Activated T-helper 2 cell treated with anti-CD3 and anti-CD28 coated beads, Interferon-gamma antibody, Interleukin-2, Interleukin-4, amounts not matched to agents 10 μg/mL and 5 μg/mL and 100 μg/mL, durations not matched to agents 14 hours and 24 hours and 36 hours (primary cell): ENCODE data around the gene DBI. TPM values are rescaled to one million over a fixed set of nuclear protein-coding genes. Genes with fewer than 3 reads are reported as not detected.

Experiments used
- DNase-seq: peaks from one replicate; pipeline ENCODE4 v3.0.0; 2021; ENCODE audit warnings: low spot score
- H3K27ac Mint-ChIP-seq: one replicate; pipeline ENCODE4 v1.8.0; 2021; ENCODE audit warnings: mixed read lengths
- H3K27me3 Mint-ChIP-seq: one replicate; pipeline ENCODE4 v1.8.0; 2021; ENCODE audit warnings: low read depth, mixed read lengths
- H3K36me3 Mint-ChIP-seq: one replicate; pipeline ENCODE4 v1.8.0; 2021; ENCODE audit warnings: low read depth, mixed read lengths
- H3K4me1 Mint-ChIP-seq: one replicate; pipeline ENCODE4 v1.8.0; 2021; ENCODE audit warnings: low read depth, mixed read lengths
- H3K4me3 Mint-ChIP-seq: one replicate; pipeline ENCODE4 v1.8.0; 2021; ENCODE audit warnings: low read depth, mild to moderate bottlenecking, moderate library complexity, mixed read lengths
- H3K9me3 Mint-ChIP-seq: one replicate; pipeline ENCODE4 v1.8.0; 2021; ENCODE audit warnings: mixed read lengths
- intact Hi-C: fragments of 100-400 bp; cut with micrococcal nuclease; formaldehyde crosslinking; loops from one replicate; pipeline ENCODE4 v1.15.1; 2023
- total RNA-seq: library from RNA; stranded (reverse); gene quantifications from 2 replicates; pipeline ENCODE4 v1.2.3, GENCODE V29; 2022

Gene DBI
- total RNA-seq, 1 donor from 2014 or later: 168 TPM

GRCh38 chr2:119339562-119339923 is 27.2 kb upstream of the DBI start:
- intact Hi-C loops: no loop called here
- Mint-ChIP-seq H3K36me3 (no peaks in the 10 kb centered on the region), H3K27ac (no peak overlapping the region), H3K4me3 (no peak overlapping the region), H3K4me1 (peaks cover 16% of the 10 kb centered on the region), H3K27me3 (peaks cover 2% of the 10 kb centered on the region), H3K9me3 (no peaks in the 10 kb centered on the region)
- no peak for DNase-seq

- intact Hi-C loops: no loop called here
- Mint-ChIP-seq H3K27me3 (peaks cover 5% of the 10 kb centered on the region), H3K36me3 (no peaks in the 10 kb centered on the region), H3K27ac (no peak overlapping the region), H3K4me1 (peaks cover 16% of the 10 kb centered on the region), H3K4me3 (no peak overlapping the region), H3K9me3 (no peaks in the 10 kb centered on the region)
- no peak for DNase-seq
These were observed 25.1 kb upstream of the DBI start for GRCh38 chr2:119341684-119342083.

GRCh38 chr2:119349289-119349688 is 17.5 kb upstream of the DBI start:
- intact Hi-C loops: no loop called here
- no peaks in the 10 kb centered on the region for H3K36me3 Mint-ChIP-seq
- H3K27me3 Mint-ChIP-seq: peaks cover 5% of the 10 kb centered on the region
- no peak overlapping the region for H3K27ac Mint-ChIP-seq
- no peak overlapping the region for H3K4me3 Mint-ChIP-seq
- H3K4me1 Mint-ChIP-seq: no peaks in the 10 kb centered on the region
- DNase-seq: no peak
- H3K9me3 Mint-ChIP-seq: no peaks in the 10 kb centered on the region

- no peaks in the 10 kb centered on the region for H3K9me3 Mint-ChIP-seq
- intact Hi-C loops: no loop called here
- H3K27ac Mint-ChIP-seq: no peak overlapping the region
- H3K4me3 Mint-ChIP-seq: no peak overlapping the region
- H3K36me3 Mint-ChIP-seq: no peaks in the 10 kb centered on the region
- no peaks in the 10 kb centered on the region for H3K27me3 Mint-ChIP-seq
- no peak for DNase-seq
- no peaks in the 10 kb centered on the region for H3K4me1 Mint-ChIP-seq
These were observed 16.3 kb upstream of the DBI start for GRCh38 chr2:119350311-119350998.

GRCh38 chr2:119352357-119352756 is 14.4 kb upstream of the DBI start:
- DNase-seq: no peak
- Mint-ChIP-seq H3K27ac (no peak overlapping the region), H3K4me1 (peaks cover 4% of the 10 kb centered on the region), H3K36me3 (no peaks in the 10 kb centered on the region), H3K9me3 (no peaks in the 10 kb centered on the region), H3K4me3 (no peak overlapping the region), H3K27me3 (peaks cover 4% of the 10 kb centered on the region)
- intact Hi-C loops: no loop called here

GRCh38 chr2:119354860-119355259 is 11.9 kb upstream of the DBI start:
- intact Hi-C loops: no loop called here
- peaks cover 4% of the 10 kb centered on the region for H3K27me3 Mint-ChIP-seq
- no peak overlapping the region for H3K27ac Mint-ChIP-seq
- no peaks in the 10 kb centered on the region for H3K9me3 Mint-ChIP-seq
- DNase-seq: no peak
- H3K4me1 Mint-ChIP-seq: peaks cover 4% of the 10 kb centered on the region
- no peaks in the 10 kb centered on the region for H3K36me3 Mint-ChIP-seq
- no peak overlapping the region for H3K4me3 Mint-ChIP-seq

GRCh38 chr2:119359774-119360173 is 7.0 kb upstream of the DBI start:
- Mint-ChIP-seq H3K9me3 (no peaks in the 10 kb centered on the region), H3K4me3 (no peak overlapping the region), H3K36me3 (no peaks in the 10 kb centered on the region), H3K27me3 (peaks cover 4% of the 10 kb centered on the region), H3K4me1 (peaks cover 8% of the 10 kb centered on the region), H3K27ac (no peak overlapping the region)
- DNase-seq: no peak
- intact Hi-C loops: no loop called here

- Mint-ChIP-seq H3K27ac (no peak overlapping the region), H3K4me1 (peaks cover 14% of the 10 kb centered on the region), H3K9me3 (no peaks in the 10 kb centered on the region), H3K4me3 (no peak overlapping the region), H3K27me3 (peaks cover 3% of the 10 kb centered on the region), H3K36me3 (no peaks in the 10 kb centered on the region)
- intact Hi-C loops: no loop called here
- no peak for DNase-seq
These were observed 6.3 kb upstream of the DBI start for GRCh38 chr2:119360423-119360966.

GRCh38 chr2:119364798-119365197 is 2.0 kb upstream of the DBI start:
- Mint-ChIP-seq H3K4me3 (peak overlapping the region; percentile 100), H3K36me3 (peaks cover 20% of the 10 kb centered on the region), H3K27ac (no peak overlapping the region), H3K4me1 (peaks cover 30% of the 10 kb centered on the region), H3K27me3 (no peaks in the 10 kb centered on the region), H3K9me3 (no peaks in the 10 kb centered on the region)
- DNase-seq: no peak
- intact Hi-C loops: loop anchor here (5.0 kb wide), 2 partner anchors 858 to 1052 kb away; partner anchors contain the start of gene TMEM185B

GRCh38 chr2:119365436-119365835 is 1.3 kb upstream of the DBI start:
- no peak for DNase-seq

GRCh38 chr2:119366161-119366648 is 572 bp upstream of the DBI start:
- Mint-ChIP-seq H3K4me3 (peak overlapping the region; percentile 100), H3K27ac (peak overlapping the region; percentile 99), H3K9me3 (no peaks in the 10 kb centered on the region), H3K27me3 (no peaks in the 10 kb centered on the region), H3K4me1 (peaks cover 34% of the 10 kb centered on the region), H3K36me3 (peaks cover 34% of the 10 kb centered on the region)
- DNase-seq: no peak
- intact Hi-C loops: loop anchor here (2.0 to 5.0 kb wide), 3 partner anchors 647 to 1054 kb away; partner anchors contain the start of genes EPB41L5 and TMEM185B

More at GRCh38 chr2:119365436-119365835, 1.3 kb upstream of the DBI start:
- Mint-ChIP-seq H3K36me3 (peaks cover 27% of the 10 kb centered on the region), H3K27ac (peak overlapping the region; percentile 99), H3K9me3 (no peaks in the 10 kb centered on the region), H3K4me3 (peak overlapping the region; percentile 100), H3K4me1 (peaks cover 34% of the 10 kb centered on the region), H3K27me3 (no peaks in the 10 kb centered on the region)
- intact Hi-C loops: loop anchor here (5.0 kb wide), 2 partner anchors 857 to 1053 kb away; partner anchors contain the start of gene TMEM185B

- H3K9me3 Mint-ChIP-seq: no peaks in the 10 kb centered on the region
- peaks cover 33% of the 10 kb centered on the region for H3K4me1 Mint-ChIP-seq
- no peaks in the 10 kb centered on the region for H3K27me3 Mint-ChIP-seq
- peaks cover 48% of the 10 kb centered on the region for H3K36me3 Mint-ChIP-seq
- H3K27ac Mint-ChIP-seq: peak overlapping the region; percentile 99
- H3K4me3 Mint-ChIP-seq: peak overlapping the region; percentile 100
- intact Hi-C loops: loop anchor here (2.0 to 5.0 kb wide), 3 partner anchors 645 to 1055 kb away; partner anchors contain the start of genes EPB41L5 and TMEM185B
- DNase-seq: peak; percentile 30
These were observed 809 bp downstream of the DBI start for GRCh38 chr2:119367472-119368099.

GRCh38 chr2:119369845-119370244 is 3.1 kb downstream of the DBI start:
- peaks cover 31% of the 10 kb centered on the region for H3K4me1 Mint-ChIP-seq
- intact Hi-C loops: loop anchor here (5.0 kb wide), 2 partner anchors 852 to 1058 kb away; partner anchors contain the start of gene TMEM185B
- H3K27ac Mint-ChIP-seq: no peak overlapping the region
- no peak for DNase-seq
- peak overlapping the region; percentile 26 for H3K4me3 Mint-ChIP-seq
- H3K9me3 Mint-ChIP-seq: no peaks in the 10 kb centered on the region
- H3K36me3 Mint-ChIP-seq: peaks cover 70% of the 10 kb centered on the region
- H3K27me3 Mint-ChIP-seq: no peaks in the 10 kb centered on the region
